ENCODE data around the gene TOX3.

TOX3 gene

DNA sequence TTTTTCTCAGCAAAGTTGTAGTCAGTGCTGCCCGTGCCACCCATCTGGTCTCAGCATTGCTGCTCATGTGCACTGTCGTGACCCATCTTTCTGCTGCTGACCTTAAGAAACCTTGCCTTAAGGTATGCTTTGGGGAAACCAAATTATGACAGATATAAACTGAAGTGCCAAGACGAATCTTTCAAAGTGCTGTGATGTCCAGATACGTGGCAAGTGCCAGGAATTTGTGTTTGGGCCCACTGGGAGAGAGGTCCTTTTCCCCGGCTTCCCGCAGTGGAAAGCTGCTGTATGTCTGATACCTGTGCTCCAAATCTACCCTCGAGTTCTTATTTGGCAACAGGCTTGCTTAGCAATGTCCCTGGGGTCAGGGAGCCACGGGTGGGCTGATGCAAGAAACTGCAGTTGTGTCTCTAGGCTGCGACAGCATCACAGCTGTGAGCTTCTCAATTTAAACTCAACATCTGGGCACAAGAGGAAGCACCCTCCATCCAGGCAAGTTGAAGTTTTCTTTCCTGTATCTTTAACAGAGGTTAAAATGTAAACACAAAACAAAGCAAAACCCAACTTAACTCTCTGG lies 30.3 kb upstream of the TOX3 start:
- Histone ChIP-seq H3F3A (ENCODE audit: insufficient read depth) (no peaks in the 10 kb centered on the region), H3K4me3 (ENCODE audit: insufficient read depth, low read length, poor library complexity, severe bottlenecking) (no peak overlapping the region), H3K9me2 (replicated peaks; ENCODE audit: insufficient read depth, low read length) (no peaks in the 10 kb centered on the region), H2AFZ (ENCODE audit: low read depth, low read length, severe bottlenecking) (no peak overlapping the region), H3K9me3 (ENCODE audit: insufficient read depth, low read length) (no peaks in the 10 kb centered on the region), H3K4me2 (ENCODE audit: low read depth, low read length, poor library complexity, severe bottlenecking) (no peak overlapping the region), H3K79me2 (ENCODE audit: insufficient read depth, low read length) (no peaks in the 10 kb centered on the region), H3K27ac (ENCODE audit: low read depth, low read length) (no peak overlapping the region), H3K36me3 (ENCODE audit: low read length) (no peaks in the 10 kb centered on the region), H3K27me3 (ENCODE audit: low read length) (no peaks in the 10 kb centered on the region), H3K9ac (ENCODE audit: low read length) (no peak overlapping the region), H4K20me1 (ENCODE audit: low read depth, low read length) (no peaks in the 10 kb centered on the region)
- TF ChIP-seq, protein P1, sequence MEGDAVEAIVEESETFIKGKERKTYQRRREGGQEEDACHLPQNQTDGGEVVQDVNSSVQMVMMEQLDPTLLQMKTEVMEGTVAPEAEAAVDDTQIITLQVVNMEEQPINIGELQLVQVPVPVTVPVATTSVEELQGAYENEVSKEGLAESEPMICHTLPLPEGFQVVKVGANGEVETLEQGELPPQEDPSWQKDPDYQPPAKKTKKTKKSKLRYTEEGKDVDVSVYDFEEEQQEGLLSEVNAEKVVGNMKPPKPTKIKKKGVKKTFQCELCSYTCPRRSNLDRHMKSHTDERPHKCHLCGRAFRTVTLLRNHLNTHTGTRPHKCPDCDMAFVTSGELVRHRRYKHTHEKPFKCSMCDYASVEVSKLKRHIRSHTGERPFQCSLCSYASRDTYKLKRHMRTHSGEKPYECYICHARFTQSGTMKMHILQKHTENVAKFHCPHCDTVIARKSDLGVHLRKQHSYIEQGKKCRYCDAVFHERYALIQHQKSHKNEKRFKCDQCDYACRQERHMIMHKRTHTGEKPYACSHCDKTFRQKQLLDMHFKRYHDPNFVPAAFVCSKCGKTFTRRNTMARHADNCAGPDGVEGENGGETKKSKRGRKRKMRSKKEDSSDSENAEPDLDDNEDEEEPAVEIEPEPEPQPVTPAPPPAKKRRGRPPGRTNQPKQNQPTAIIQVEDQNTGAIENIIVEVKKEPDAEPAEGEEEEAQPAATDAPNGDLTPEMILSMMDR (IDR thresholded peaks at IDR 0.05; ENCODE audit: insufficient read depth, low read length, poor library complexity, severe bottlenecking), result no peak
- no peak for TF ChIP-seq EZH2phosphoT487 (conservative IDR thresholded peaks at IDR 0.05; ENCODE audit: low read length)

DNA sequence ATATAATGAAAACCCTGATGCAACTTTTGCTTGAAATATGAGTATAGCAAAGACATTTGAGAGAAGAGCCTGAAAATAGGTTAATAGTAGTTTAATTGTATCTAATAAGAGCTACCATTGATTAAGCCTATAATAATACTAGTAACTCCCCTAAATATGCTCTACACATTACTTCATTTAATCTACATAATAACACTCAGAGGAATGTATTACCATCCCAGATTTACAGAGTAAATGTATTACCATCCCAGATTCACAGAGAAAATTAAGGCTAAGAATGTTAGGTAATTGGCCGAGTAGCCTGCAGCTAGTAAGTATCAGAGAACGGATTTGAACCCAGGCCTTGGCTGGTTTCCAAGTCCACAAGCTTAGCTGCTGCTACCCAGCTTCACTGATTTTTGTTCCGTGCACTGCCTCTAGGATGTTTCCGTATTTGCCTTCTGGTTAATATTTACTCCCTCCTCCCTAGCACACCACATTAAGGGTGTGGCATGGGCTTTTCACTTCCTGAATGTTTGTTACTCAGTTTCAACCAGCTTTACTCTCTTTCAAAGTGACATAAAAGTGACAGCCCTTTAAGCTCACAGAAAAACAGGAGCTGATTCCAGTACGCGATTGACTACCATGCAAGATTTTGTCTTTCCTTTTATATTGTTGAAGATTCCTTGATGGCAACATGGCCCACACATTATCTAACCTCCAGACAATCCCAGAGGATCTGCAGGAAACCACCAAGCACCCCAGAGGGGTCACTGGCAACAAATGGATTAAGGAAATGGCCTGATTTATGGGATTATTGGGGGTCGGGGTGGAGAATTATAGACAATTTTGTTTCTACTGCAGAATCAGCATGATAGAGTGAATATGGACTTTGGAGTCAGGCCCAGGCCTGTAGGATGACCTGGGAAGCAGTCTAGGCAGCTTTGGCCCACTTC lies 26.7 kb upstream of the TOX3 start:
- Histone ChIP-seq H3K9me2 (replicated peaks; ENCODE audit: insufficient read depth, low read length) (no peaks in the 10 kb centered on the region), H3K27me3 (ENCODE audit: low read length) (no peaks in the 10 kb centered on the region), H3K9me3 (ENCODE audit: insufficient read depth, low read length) (no peaks in the 10 kb centered on the region), H3K36me3 (ENCODE audit: low read length) (no peaks in the 10 kb centered on the region), H3K9ac (ENCODE audit: low read length) (no peak overlapping the region), H4K20me1 (ENCODE audit: low read depth, low read length) (no peaks in the 10 kb centered on the region), H3K4me3 (ENCODE audit: insufficient read depth, low read length, poor library complexity, severe bottlenecking) (no peak overlapping the region), H3K4me2 (ENCODE audit: low read depth, low read length, poor library complexity, severe bottlenecking) (no peak overlapping the region), H3K79me2 (ENCODE audit: insufficient read depth, low read length) (no peaks in the 10 kb centered on the region), H2AFZ (ENCODE audit: low read depth, low read length, severe bottlenecking) (no peak overlapping the region), H3F3A (ENCODE audit: insufficient read depth) (no peaks in the 10 kb centered on the region), H3K27ac (ENCODE audit: low read depth, low read length) (no peak overlapping the region)
- TF ChIP-seq, protein P1 (IDR thresholded peaks at IDR 0.05; ENCODE audit: insufficient read depth, low read length, poor library complexity, severe bottlenecking), result no peak
- no peak for TF ChIP-seq EZH2phosphoT487 (conservative IDR thresholded peaks at IDR 0.05; ENCODE audit: low read length)

DNA sequence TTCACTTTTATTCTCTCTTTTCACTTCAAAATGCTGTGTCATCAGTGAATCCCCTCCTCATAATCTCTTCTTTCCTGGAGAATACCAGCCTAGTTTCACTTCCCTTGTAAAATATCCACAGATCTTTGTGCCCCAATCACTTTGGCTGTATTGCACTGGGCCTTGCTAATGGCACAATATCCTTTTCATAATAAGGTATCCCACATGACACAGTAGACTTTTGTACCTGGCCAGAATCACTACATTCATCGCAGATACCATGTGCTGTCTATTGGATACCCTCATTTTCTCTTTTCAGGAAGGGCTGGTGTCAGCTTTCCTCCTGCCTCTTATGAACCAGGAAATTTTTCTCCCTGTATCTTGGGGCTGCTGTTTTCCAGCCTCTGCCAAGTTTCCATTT lies 25.7 kb upstream of the TOX3 start:
- Histone ChIP-seq H4K20me1 (ENCODE audit: low read depth, low read length) (no peaks in the 10 kb centered on the region), H3K9me3 (ENCODE audit: insufficient read depth, low read length) (no peaks in the 10 kb centered on the region), H3K9me2 (replicated peaks; ENCODE audit: insufficient read depth, low read length) (no peaks in the 10 kb centered on the region), H3K27ac (ENCODE audit: low read depth, low read length) (no peak overlapping the region), H3K79me2 (ENCODE audit: insufficient read depth, low read length) (no peaks in the 10 kb centered on the region), H2AFZ (ENCODE audit: low read depth, low read length, severe bottlenecking) (no peak overlapping the region), H3K9ac (ENCODE audit: low read length) (no peak overlapping the region), H3K4me3 (ENCODE audit: insufficient read depth, low read length, poor library complexity, severe bottlenecking) (no peak overlapping the region), H3F3A (ENCODE audit: insufficient read depth) (no peaks in the 10 kb centered on the region), H3K27me3 (ENCODE audit: low read length) (no peaks in the 10 kb centered on the region; the same call in 1 of the 2 replicates), H3K4me2 (ENCODE audit: low read depth, low read length, poor library complexity, severe bottlenecking) (no peak overlapping the region), H3K36me3 (ENCODE audit: low read length) (no peaks in the 10 kb centered on the region)
- TF ChIP-seq, protein P1 (IDR thresholded peaks at IDR 0.05; ENCODE audit: insufficient read depth, low read length, poor library complexity, severe bottlenecking), result no peak
- no peak for TF ChIP-seq EZH2phosphoT487 (conservative IDR thresholded peaks at IDR 0.05; ENCODE audit: low read length)

Measured in SU-DHL-6 (cell line).